ENCODE data around the gene TMEM121. TPM values are rescaled to one million over a fixed set of nuclear protein-coding genes. Genes with fewer than 3 reads are reported as not detected.

TMEM121 gene
- total RNA-seq, 1 donor: 1.8 TPM

- no peak overlapping the region for H2AFZ ChIP-seq (ENCODE audit: low read length)
- peaks cover 3% of the 10 kb centered on the region for H3K4me1 ChIP-seq (ENCODE audit: insufficient read depth, low read length)
- DNase-seq (ENCODE audit: insufficient read length, low spot score, missing footprints): peak; percentile 89
- TF ChIP-seq, protein P1, sequence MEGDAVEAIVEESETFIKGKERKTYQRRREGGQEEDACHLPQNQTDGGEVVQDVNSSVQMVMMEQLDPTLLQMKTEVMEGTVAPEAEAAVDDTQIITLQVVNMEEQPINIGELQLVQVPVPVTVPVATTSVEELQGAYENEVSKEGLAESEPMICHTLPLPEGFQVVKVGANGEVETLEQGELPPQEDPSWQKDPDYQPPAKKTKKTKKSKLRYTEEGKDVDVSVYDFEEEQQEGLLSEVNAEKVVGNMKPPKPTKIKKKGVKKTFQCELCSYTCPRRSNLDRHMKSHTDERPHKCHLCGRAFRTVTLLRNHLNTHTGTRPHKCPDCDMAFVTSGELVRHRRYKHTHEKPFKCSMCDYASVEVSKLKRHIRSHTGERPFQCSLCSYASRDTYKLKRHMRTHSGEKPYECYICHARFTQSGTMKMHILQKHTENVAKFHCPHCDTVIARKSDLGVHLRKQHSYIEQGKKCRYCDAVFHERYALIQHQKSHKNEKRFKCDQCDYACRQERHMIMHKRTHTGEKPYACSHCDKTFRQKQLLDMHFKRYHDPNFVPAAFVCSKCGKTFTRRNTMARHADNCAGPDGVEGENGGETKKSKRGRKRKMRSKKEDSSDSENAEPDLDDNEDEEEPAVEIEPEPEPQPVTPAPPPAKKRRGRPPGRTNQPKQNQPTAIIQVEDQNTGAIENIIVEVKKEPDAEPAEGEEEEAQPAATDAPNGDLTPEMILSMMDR (IDR thresholded peaks at IDR 0.05; ENCODE audit: extremely low read depth, low read depth, low read length): no peak
- peak overlapping the region; percentile 77 for H3K4me3 ChIP-seq (ENCODE audit: insufficient read depth, low read length)
- no peak overlapping the region for H3K27ac ChIP-seq (ENCODE audit: low read depth, low read length)
- H4K20me1 ChIP-seq (ENCODE audit: insufficient read depth, low read length): peaks cover 2% of the 10 kb centered on the region
- no peaks in the 10 kb centered on the region for H3K79me2 ChIP-seq (ENCODE audit: insufficient read depth, low read length)
- peaks cover 8% of the 10 kb centered on the region for H3K27me3 ChIP-seq (ENCODE audit: insufficient read depth, low read length)
- peak overlapping the region; percentile 89 for H3K4me2 ChIP-seq (ENCODE audit: insufficient read depth, low read length)
- no peaks in the 10 kb centered on the region for H3K36me3 ChIP-seq (ENCODE audit: insufficient read depth, low read length)
- no peaks in the 10 kb centered on the region for H3K9me3 ChIP-seq (ENCODE audit: low read depth, low read length)
Observed at GRCh38 chr14:105492031-105492970, 34.1 kb upstream of the TMEM121 start.

- Histone ChIP-seq H3K79me2 (ENCODE audit: insufficient read depth, low read length) (no peaks in the 10 kb centered on the region), H3K4me3 (ENCODE audit: insufficient read depth, low read length) (no peak overlapping the region), H3K36me3 (ENCODE audit: insufficient read depth, low read length) (no peaks in the 10 kb centered on the region), H4K20me1 (ENCODE audit: insufficient read depth, low read length) (peaks cover 2% of the 10 kb centered on the region), H3K9me3 (ENCODE audit: low read depth, low read length) (no peaks in the 10 kb centered on the region), H2AFZ (ENCODE audit: low read length) (no peak overlapping the region), H3K4me2 (ENCODE audit: insufficient read depth, low read length) (no peak overlapping the region), H3K4me1 (ENCODE audit: insufficient read depth, low read length) (peaks cover 3% of the 10 kb centered on the region), H3K27ac (ENCODE audit: low read depth, low read length) (no peak overlapping the region), H3K27me3 (ENCODE audit: insufficient read depth, low read length) (no peaks in the 10 kb centered on the region)
- TF ChIP-seq, protein P1 (IDR thresholded peaks at IDR 0.05; ENCODE audit: extremely low read depth, low read depth, low read length): no peak
- peak; percentile 83 for DNase-seq (ENCODE audit: insufficient read length, low spot score, missing footprints)
Observed at GRCh38 chr14:105492971-105493871, 33.2 kb upstream of the TMEM121 start.

- TF ChIP-seq, protein P1 (IDR thresholded peaks at IDR 0.05; ENCODE audit: extremely low read depth, low read depth, low read length): no peak
- peak; percentile 72 for DNase-seq (ENCODE audit: insufficient read length, low spot score, missing footprints)
- no peaks in the 10 kb centered on the region for H3K27me3 ChIP-seq (ENCODE audit: insufficient read depth, low read length)
- no peak overlapping the region for H3K4me3 ChIP-seq (ENCODE audit: insufficient read depth, low read length)
- H3K79me2 ChIP-seq (ENCODE audit: insufficient read depth, low read length): no peaks in the 10 kb centered on the region
- H3K36me3 ChIP-seq (ENCODE audit: insufficient read depth, low read length): no peaks in the 10 kb centered on the region
- peaks cover 2% of the 10 kb centered on the region for H4K20me1 ChIP-seq (ENCODE audit: insufficient read depth, low read length)
- peaks cover 3% of the 10 kb centered on the region for H3K4me1 ChIP-seq (ENCODE audit: insufficient read depth, low read length)
- no peaks in the 10 kb centered on the region for H3K9me3 ChIP-seq (ENCODE audit: low read depth, low read length)
- no peak overlapping the region for H3K27ac ChIP-seq (ENCODE audit: low read depth, low read length)
- H3K4me2 ChIP-seq (ENCODE audit: insufficient read depth, low read length): no peak overlapping the region
- H2AFZ ChIP-seq (ENCODE audit: low read length): no peak overlapping the region
Observed at GRCh38 chr14:105493921-105494605, 32.3 kb upstream of the TMEM121 start.
